Hematopoietic multipotent progenitor cell treated with erythropoietin and hydrocortisone succinate and interleukin-3 and kit ligand, for 4 days (in vitro differentiated cells): ENCODE results near the gene RAD51B.

Experiments used
- DNase-seq: peaks from one replicate; pipeline ENCODE4 v3.0.0-alpha.2; 2015

Gene RAD51B

DNA sequence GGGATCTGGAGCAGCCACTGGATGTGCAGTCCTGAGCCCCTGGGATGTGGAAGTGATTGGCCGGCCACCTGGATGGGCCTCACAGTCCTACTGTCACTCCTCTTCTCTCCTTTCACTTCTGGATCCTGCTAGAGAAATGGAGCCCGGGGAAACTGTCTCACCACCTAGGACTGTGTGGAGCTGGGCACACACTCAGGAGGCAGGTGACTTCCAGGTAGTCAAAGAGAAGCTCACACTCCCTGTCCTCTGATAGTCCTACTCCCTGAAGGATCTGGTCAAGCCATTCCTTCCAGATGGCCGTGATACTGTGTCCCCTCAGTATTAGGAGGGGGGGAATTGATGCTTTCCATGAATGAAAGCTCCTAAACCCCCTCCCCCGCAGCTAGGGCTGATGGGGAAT, 772.2 kb downstream of the RAD51B start:
- DNase-seq = no peak

DNA sequence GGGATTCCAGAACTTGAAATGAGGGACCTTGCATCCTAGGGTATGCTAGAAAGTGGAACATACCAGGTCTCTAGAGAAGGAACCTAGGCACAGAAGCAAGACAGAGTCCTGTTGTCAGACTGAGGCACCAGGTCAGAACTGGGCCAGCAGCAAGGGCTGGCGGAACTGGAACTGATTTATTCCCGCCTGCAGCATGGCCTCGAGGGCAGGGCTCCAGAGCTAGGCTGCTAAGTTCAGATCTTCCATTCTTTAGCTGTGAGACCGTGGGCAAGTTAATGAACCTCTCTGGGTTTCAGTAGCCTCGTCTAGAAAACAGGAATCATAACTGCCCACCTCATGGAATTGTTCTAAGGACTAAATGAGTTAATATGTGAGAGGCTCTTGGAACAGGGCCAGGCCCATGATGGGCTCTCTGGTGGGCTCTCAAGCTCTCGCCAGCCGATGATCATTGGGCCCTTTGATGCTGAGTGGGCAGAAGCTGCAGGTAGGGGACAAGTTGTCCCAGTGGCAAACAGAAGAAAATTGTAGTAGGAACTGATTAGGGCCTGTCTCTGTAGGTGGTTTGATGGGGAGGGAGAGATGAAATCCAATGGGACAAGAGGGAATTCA, 773.5 kb downstream of the RAD51B start:
- DNase-seq = no peak

DNA sequence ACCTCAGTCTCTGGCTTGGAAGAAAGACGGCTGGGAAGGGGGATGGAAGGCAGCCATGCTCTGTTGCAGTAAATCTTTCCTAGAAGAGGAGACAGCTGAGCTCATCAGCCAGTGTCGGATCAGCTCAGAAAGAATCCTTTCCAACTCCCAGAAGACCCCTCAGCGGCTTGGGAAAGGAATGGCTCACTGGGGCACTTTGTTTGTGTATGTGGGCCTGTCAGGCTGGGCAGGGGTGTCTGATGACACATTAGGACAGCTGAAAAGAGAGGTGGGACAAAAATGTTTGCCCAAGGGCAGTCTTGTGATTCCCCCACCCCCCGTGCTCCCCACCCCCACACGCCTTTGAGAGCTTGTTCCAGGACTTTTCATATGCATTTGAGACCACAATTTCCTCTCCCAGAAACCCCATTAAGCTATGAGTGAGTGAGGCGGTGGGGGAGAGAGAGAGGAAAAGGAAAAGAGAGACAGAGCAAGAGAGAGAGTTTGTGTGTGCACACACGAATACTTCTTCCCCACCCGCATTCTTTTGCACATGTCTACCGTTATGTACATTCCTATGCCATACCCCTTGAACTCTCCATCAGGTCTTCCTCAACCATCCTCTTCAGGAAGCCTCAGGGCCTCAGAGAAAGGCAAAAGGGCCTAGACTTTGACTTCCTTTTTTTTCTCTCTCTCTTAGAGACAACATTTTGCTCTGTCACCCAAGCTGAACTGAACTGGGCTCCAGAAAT, 774.4 kb downstream of the RAD51B start:
- peak; percentile 68 for DNase-seq

DNA sequence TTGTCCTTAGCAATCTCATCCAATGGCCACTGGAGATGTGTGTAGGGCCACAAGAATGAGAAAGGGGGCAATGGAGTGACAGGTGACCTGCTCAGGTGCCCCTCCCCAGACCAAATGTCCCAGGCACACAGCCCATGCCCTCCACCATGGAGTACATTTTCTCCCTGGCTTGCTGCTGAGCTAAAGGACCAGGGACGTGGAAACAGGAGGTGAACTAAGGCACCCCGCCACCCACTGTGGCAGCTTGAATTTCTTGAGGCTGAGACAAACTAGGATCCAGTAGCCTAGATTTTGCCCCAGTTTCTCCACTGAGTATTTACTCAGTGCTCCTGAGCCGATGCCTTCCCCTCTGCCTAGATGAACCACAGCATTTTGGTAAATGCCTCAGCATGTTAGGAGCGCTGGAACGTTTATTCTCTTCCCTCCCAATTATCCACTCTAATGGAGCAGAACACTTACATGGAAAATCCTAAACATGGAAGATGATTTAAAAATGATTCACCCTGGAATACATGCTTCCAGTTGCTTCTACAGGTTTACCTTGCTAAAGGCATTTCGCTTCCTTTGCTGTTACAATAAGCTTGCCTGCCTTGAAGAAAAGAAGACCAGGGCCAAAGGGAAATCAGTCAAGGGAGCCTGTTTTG, 775.3 kb downstream of the RAD51B start:
- DNase-seq = no peak

DNA sequence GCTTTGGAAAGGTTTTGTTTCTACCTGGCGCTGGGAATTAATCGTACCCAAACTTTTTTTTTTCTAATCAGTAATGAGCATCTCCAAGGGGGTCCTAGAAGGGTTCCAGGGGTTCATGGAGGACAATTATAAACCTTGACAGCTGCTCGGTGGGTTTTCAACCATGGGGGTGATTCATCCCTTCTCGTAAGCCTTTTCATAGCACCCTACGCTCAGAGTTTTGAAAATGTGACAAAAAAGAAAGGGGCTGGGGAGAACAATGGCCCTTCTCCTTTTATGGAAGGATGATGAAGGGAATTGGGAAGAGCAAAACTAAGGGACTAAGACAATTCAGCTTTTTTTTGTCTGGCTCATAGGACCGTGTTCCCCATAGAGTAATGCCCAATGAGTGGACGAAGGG, 776.6 kb downstream of the RAD51B start:
- no peak for DNase-seq

DNA sequence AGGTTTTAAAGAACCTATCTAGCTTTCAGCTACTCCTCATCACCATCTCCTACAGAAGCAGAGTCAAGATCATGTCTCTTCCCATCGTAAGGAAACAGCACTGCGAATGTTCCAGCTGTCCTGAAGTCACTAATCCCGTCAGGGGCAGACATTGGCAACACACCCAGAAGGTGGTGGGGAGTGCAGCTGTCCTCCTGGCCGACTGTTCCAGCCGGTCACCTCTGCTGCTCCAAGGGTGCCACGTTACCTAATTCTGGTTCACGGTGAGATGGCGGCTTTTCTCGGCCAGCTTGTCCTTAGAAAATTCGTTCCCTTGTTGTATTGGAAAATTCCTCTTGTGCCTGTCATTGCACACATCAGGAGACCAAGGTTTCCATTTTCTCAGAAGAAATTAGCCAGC, 777.1 kb downstream of the RAD51B start:
- DNase-seq = no peak

DNA sequence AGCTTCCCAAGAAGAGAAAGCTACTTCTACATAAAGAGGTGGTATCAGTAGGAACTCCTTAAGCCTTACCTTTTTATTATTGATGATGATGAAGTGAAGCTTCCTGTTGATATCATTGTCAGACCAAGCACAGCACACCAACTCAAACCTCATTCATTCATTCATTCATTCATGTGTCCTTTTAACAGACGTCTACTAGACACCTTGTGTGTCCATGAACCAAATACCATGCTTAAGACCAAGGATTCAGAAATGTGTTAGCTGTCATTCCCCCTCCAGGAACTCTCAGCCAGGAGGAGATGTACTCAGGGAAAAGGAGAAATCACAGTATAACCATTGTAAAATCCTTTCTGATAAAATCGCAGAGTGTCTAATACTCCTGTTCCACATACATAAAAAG, 778.5 kb downstream of the RAD51B start:
- no peak for DNase-seq

DNA sequence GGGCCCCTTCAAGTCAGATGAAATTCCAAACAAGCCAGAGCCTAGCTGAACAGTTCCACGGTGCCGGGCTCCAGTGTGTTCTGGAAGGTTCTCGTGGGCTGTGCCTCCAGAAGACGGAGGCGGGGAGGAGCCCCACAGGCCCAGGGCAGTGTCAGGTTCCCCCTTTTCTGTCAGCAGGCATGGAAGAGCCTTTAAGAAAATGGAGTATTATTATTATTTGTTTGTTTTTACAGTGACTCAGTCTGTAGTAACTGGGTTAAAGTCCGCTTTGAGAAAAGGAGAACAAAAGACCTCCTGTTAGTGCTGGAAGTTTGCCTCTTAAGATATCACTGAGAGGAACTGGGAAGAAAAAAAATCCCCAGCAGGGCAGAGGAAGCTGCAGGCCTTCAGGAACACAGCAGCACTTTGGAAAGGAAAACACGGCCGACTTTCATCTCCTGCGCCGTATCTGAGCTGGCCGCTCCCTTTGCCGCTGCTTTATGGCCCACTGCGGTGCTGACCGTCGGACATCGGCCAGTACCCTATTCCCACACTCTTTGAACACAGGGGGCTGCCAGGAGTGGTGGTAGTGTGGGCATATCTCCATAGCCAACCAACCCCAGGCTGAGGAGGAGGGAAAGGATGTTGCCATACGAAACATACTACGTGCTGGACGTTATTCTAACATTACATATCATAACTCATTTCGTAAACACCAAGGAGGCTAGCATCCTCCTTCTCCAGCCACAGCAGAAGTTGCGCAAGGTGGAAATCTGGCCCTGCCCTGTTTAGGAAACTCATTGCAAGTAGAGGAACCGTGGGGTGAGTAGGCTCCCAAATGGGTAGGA, 779.3 kb downstream of the RAD51B start:
- DNase-seq = peak; percentile 56

- no peak for DNase-seq
Measured at GRCh38 chr14:68599896-68600610, 780.5 kb downstream of the RAD51B start.

GRCh38 chr14:68602507-68602906, 782.9 kb downstream of the RAD51B start:
- no peak for DNase-seq

- no peak for DNase-seq
Measured at GRCh38 chr14:68603533-68604360, 784.2 kb downstream of the RAD51B start.

- no peak for DNase-seq
Measured at GRCh38 chr14:68604361-68604730, 784.8 kb downstream of the RAD51B start.

GRCh38 chr14:68604822-68605221, 785.2 kb downstream of the RAD51B start:
- no peak for DNase-seq

DNA sequence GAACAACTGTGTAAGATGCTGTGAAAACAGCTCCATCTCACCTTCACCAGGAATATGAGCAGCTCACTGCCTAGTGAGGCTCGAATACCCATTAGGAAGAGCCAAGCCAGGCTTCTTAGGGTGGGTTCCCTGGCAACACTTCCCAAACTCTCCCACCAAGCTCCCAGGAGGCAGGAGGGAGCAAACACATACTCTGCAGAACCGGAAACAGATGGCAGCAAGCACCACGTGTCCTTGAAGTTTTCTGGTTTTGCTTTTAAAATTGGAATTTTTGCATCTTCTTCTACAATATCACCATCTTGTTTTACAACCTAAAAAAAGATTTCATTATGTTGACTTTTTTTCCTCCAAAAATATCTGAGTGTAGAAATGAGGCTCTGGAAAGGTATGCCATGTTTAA, 786.6 kb downstream of the RAD51B start:
- DNase-seq = no peak

DNA sequence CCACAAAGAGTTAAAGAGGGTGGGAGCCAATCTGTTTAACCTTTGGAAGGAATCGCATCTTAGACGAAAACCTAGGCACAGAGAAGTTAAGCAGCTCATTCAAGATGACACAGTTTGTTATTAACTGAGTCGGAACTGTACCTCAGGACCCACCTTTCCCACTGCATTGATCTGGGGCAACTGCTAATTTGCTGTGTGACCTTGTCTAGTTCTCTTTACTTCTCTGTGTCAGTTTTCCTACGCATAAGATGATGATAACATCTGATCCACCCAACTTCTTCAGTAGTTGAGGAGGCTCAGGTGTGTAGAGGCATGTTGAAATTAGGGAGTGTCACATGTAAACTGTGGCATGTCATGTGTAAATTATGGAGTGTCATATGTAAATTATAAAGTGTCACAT, 787.1 kb downstream of the RAD51B start:
- DNase-seq = no peak

DNA sequence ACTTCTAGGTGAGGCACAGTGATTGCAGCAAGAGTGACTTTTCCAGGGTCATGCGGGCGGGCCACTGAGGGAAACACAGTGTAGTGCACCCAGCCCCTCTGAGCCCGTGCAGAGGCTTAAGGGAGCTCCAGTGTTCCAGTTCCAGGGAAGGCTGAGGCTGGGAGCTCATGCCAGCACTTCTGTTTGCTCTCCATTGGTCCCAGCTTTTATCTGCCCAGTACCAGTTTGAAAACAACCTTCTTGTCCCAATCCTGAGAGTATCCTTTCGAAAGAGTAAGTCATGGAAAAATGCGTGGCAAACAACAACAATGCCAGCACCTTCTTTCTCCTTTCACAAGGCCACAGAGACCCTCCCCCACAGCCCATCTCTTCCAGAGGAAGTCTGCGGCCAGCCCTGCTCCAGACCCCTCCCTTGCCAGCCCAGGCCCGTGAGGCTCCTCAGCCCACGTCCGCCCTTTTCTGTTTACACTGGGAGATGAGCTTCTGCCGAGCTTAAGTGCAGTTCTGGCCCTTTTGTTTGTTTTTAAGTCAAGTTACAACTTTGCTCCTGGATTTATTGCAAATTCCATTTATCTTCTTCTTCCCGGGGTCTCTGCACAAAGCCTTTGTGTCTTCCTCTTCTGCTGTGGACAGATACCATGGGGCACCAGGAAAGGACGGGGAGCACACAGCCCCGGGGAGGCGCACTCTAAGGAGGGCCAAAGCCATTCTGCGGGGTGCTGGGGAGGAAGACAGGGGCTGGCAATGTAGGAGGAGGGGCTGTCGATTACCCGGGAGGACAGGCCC, 787.7 kb downstream of the RAD51B start:
- DNase-seq = peak; percentile 75

DNA sequence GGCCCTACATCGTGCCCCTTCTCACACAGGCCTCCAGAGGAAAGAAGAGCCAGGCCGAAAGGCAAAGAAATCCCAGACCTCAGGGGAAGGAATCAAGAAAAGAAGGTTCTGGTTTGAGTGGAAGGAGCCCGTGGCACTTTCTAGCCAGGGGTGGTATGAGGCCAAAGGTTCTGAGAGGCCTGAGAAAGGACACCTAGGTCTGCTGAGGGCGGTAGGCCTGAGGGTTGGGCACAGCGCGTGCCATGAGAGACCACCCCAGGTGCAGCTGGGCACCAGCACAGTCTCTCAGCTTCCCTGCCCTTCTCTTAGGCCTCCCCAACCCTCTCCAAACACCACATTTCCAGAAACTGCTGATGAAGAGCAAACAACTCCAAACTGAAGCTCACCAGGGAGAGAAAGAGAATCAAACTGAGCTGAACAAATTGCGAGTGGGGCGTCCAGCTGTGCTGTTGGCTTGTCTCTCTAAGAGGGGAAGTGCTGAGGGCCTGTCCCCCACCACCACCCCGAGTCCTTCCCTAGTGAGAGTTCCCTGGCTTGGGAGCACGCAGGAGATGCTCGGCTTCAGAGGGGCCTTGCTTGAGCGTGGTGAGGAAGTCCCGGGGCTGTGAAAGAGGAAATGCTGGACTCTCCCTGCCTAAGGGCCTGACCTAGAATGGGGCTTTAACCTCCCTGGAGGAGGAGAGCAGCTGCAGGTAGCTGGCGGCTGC, 788.4 kb downstream of the RAD51B start:
- DNase-seq = peak; percentile 23

DNA sequence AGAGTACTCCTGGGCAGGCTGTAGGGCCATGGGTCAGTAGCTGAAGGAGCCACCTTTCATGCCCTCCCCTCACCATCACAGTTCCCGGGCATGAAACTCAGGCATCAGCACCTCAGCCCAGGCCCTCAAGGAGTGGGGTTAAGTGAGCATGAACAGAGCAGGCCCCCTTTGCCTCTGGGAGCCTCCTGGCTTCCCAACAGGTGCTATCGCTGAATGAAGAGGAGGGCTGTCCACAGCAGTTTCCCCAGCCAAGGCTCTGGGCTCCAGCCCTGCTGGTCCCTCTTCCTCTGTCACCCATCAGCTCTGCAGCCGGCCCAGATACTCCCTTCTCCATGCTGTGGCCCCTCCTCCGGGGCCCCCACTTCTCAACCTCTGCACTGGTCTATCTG, 789.0 kb downstream of the RAD51B start:
- no peak for DNase-seq

- DNase-seq = no peak
Measured at GRCh38 chr14:68609012-68609411, 789.4 kb downstream of the RAD51B start.

GRCh38 chr14:68610251-68610793, 790.7 kb downstream of the RAD51B start:
- no peak for DNase-seq
